Fibroblast of pulmonary artery (primary cell): ENCODE data around the gene UTP11.

ENCODE experiments used
- DNase-seq: peaks from one replicate; pipeline ENCODE4 v3.0.0-alpha.2; 2010; ENCODE audit warnings: low read depth
- H3K4me3 ChIP-seq: replicated peaks from 2 replicates; pipeline ENCODE4 v1.5.1; 2011; ENCODE audit warnings: low read depth, mild to moderate bottlenecking, control low read depth, low read length, moderate library complexity
- TF ChIP-seq, protein P1 (sequence below): IDR thresholded peaks from 2 replicates; pipeline ENCODE4 v1.5.1; 2011; ENCODE audit warnings: mild to moderate bottlenecking, control low read depth, low read length, inconsistent platforms; ENCODE audit errors: missing control alignments

Gene UTP11

DNA sequence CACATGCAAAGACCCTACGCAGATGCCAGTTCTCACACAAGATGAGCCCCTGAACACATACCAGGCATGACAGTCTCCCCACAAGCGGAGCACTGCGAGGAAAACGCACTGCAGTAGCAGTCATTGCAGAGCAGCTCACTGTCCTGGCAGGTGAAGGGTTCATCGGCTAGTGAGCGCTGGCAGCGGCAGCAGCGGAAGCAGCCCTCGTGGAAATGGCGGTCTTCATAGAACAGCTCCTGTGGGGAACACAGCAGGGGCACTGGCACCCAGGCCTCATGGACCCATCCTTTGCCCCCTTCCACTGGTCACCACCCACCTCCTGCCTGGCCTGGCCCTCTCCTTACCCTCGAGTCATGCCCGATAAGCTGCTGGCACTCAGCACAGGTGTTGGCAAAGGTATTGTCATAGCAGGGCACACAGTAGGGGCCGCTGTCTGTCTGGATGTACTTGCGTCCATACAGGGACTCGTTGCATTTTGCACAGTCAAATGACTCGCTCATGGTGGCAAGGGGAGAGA lies 13.6 kb upstream of the UTP11 start:
- DNase-seq = no peak
- H3K4me3 ChIP-seq = peak overlapping the region; percentile 27
- TF ChIP-seq, protein P1, sequence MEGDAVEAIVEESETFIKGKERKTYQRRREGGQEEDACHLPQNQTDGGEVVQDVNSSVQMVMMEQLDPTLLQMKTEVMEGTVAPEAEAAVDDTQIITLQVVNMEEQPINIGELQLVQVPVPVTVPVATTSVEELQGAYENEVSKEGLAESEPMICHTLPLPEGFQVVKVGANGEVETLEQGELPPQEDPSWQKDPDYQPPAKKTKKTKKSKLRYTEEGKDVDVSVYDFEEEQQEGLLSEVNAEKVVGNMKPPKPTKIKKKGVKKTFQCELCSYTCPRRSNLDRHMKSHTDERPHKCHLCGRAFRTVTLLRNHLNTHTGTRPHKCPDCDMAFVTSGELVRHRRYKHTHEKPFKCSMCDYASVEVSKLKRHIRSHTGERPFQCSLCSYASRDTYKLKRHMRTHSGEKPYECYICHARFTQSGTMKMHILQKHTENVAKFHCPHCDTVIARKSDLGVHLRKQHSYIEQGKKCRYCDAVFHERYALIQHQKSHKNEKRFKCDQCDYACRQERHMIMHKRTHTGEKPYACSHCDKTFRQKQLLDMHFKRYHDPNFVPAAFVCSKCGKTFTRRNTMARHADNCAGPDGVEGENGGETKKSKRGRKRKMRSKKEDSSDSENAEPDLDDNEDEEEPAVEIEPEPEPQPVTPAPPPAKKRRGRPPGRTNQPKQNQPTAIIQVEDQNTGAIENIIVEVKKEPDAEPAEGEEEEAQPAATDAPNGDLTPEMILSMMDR = no peak

DNA sequence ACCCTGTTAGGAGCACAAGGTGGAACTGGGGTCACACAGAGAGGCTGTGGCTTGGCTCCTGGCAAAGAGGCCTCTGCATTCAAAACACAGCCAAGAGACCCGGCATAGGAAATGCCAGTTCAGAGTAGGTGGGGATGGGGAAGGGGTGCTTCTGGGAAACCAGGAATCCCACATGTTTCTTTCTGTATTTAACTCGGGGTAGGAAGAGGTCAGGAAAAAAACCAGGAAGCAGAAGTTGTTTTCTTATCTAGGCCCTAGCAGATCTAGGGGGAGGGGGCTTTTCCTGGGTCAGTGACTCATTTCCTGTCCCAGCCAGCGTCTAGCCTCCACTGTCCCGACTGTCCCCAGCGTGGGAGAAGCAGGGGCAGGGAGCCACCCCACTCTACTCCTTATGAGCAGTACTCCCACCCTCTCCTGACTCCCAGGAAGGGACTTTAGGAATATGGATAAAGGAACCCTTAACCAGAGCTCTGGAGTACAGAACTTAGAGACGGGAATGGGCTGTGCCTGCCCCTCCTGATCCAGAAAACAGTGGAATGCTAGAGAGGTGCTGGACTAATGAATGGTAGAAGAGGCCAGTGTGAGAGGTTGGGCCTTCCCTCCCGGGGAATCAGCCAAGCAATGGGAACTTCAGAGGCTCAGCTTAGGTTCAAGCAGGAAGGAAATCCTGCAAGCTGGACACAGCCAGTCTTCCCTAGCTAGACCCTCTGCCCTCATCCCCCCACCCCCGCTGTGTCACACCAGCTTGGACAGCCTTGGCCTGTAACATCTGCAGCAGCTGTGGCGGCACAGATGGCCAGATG lies 12.9 kb upstream of the UTP11 start:
- H3K4me3 ChIP-seq = peak overlapping the region; percentile 35
- peak; percentile 76 for DNase-seq

GRCh38 chr1:38000233-38000528 lies 12.4 kb upstream of the UTP11 start:
- TF ChIP-seq, protein P1 = no peak
- no peak for DNase-seq
- H3K4me3 ChIP-seq = peak overlapping the region; percentile 35

More for the DNA sequence above, 12.9 kb upstream of the UTP11 start:
- TF ChIP-seq, protein P1 = no peak

GRCh38 chr1:38000529-38001455 lies 11.7 kb upstream of the UTP11 start:
- DNase-seq = peak; percentile 86
- peak overlapping the region; percentile 35 for H3K4me3 ChIP-seq
- TF ChIP-seq, protein P1 = no peak

- no peak for DNase-seq
- H3K4me3 ChIP-seq = peak overlapping the region; percentile 90
- TF ChIP-seq, protein P1 = no peak
Measured at GRCh38 chr1:38003261-38004250, 9.0 kb upstream of the UTP11 start.
